Measurements from ENCODE around the gene CCDC82.

DNA sequence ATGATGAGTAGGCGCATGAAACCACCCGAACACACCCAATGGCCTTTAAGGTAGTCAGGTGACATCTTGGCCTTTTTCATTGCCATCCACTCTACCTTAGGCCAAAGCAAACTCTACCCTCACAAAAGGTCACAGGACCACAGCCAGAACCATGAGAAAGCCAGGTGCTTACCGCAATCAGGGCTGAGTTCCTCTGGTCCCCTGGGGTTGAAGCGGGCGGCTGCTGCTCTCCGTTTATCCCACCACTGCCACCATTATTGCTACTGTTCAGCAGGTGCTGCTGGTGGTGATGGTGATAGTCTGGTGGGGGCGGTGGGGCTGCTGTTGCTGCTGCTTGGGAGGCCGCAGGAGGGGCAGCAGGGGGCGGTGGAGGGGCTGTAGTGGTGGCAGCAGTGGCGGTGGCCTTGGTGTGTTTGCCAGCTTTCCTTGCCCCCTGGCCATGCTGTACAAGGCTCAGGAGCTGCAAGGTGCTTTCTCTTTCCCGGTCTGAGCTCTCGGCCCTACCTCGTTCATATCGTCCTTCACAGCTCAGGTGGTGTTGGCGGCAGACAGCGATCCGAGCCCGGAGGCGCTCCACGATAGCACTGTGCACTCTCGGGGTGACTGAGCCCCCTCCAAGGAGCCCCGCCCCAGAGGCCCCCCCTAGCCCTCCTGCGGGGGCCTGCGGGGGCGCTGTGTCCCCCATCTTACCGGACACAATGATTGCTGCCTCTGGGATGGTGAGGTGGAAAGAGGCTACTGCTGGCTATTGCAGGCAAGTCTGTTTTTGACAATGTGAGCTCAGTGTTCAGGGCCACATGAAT, 48.3 kb downstream of the CCDC82 start:
- TF ChIP-seq, protein P1, sequence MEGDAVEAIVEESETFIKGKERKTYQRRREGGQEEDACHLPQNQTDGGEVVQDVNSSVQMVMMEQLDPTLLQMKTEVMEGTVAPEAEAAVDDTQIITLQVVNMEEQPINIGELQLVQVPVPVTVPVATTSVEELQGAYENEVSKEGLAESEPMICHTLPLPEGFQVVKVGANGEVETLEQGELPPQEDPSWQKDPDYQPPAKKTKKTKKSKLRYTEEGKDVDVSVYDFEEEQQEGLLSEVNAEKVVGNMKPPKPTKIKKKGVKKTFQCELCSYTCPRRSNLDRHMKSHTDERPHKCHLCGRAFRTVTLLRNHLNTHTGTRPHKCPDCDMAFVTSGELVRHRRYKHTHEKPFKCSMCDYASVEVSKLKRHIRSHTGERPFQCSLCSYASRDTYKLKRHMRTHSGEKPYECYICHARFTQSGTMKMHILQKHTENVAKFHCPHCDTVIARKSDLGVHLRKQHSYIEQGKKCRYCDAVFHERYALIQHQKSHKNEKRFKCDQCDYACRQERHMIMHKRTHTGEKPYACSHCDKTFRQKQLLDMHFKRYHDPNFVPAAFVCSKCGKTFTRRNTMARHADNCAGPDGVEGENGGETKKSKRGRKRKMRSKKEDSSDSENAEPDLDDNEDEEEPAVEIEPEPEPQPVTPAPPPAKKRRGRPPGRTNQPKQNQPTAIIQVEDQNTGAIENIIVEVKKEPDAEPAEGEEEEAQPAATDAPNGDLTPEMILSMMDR (IDR thresholded peaks at IDR 0.05): peak in 2 of 3 donors; percentile 31 to 53
- TF ChIP-seq POLR2A (IDR thresholded peaks at IDR 0.05): no peak
- TF ChIP-seq EP300 (IDR thresholded peaks at IDR 0.05): no peak
